ENCODE data around the gene CDC42SE2.

The CDC42SE2 gene

GRCh38 chr5:131225282-131225974, 38.4 kb upstream of the CDC42SE2 start:
- CTCF ChIA-PET: interaction anchor here (0.7 to 3.6 kb wide), 8 partner anchors 9 to 162 kb away, joined by 3 to 19 read pairs (median 3); no protein-coding TSS in a partner anchor

GRCh38 chr5:131226899-131227298, 37.0 kb upstream of the CDC42SE2 start:
- ChIA-PET CTCF (interaction anchor here (0.8 to 2.4 kb wide), 6 partner anchors 10 to 32 kb away, joined by 3 to 14 read pairs (median 3); no protein-coding TSS in a partner anchor), POLR2A (no interaction called here)
- no peak for DNase-seq (ENCODE audit: extremely low spot score)
- TF ChIP-seq CTCF (IDR thresholded peaks at IDR 0.05; ENCODE audit: control extremely low read depth, extremely low read depth, low read depth, missing control alignments): no peak

More at GRCh38 chr5:131225282-131225974, 38.4 kb upstream of the CDC42SE2 start:
- no peak for TF ChIP-seq CTCF (IDR thresholded peaks at IDR 0.05; ENCODE audit: control extremely low read depth, extremely low read depth, low read depth, missing control alignments)
- no peak for DNase-seq (ENCODE audit: extremely low spot score)
- POLR2A ChIA-PET: no interaction called here

- no peak for TF ChIP-seq CTCF (IDR thresholded peaks at IDR 0.05; ENCODE audit: control extremely low read depth, extremely low read depth, low read depth, missing control alignments)
- ChIA-PET POLR2A (no interaction called here), CTCF (interaction anchor here (0.9 to 3.4 kb wide), 6 partner anchors 10 to 154 kb away, joined by 3 to 13 read pairs (median 4); no protein-coding TSS in a partner anchor)
- no peak for DNase-seq (ENCODE audit: extremely low spot score)
Measured at GRCh38 chr5:131228646-131229045, 35.2 kb upstream of the CDC42SE2 start.

GRCh38 chr5:131229623-131230022, 34.2 kb upstream of the CDC42SE2 start:
- ChIA-PET CTCF (interaction anchor here (1.3 to 3.4 kb wide), 2 partner anchors 9 to 15 kb away, joined by 6 to 13 read pairs; no protein-coding TSS in a partner anchor), POLR2A (no interaction called here)
- DNase-seq (ENCODE audit: extremely low spot score): no peak
- TF ChIP-seq CTCF (IDR thresholded peaks at IDR 0.05; ENCODE audit: control extremely low read depth, extremely low read depth, low read depth, missing control alignments): no peak

GRCh38 chr5:131230406-131230805, 33.4 kb upstream of the CDC42SE2 start:
- CTCF ChIA-PET: interaction anchor here (3.4 kb wide), 1 partner anchor 8 kb away, joined by 13 read pairs; no protein-coding TSS in a partner anchor
- DNase-seq (ENCODE audit: extremely low spot score): peak; percentile 32
- POLR2A ChIA-PET: no interaction called here
- no peak for TF ChIP-seq CTCF (IDR thresholded peaks at IDR 0.05; ENCODE audit: control extremely low read depth, extremely low read depth, low read depth, missing control alignments)

- POLR2A ChIA-PET: no interaction called here
- DNase-seq (ENCODE audit: extremely low spot score): no peak
- no peak for TF ChIP-seq CTCF (IDR thresholded peaks at IDR 0.05; ENCODE audit: control extremely low read depth, extremely low read depth, low read depth, missing control alignments)
- CTCF ChIA-PET: interaction anchor here (1.6 to 3.0 kb wide), 4 partner anchors 9 to 134 kb away, joined by 3 to 13 read pairs (median 10); no protein-coding TSS in a partner anchor
Measured at GRCh38 chr5:131239686-131240085, 24.2 kb upstream of the CDC42SE2 start.
